Colonic mucosa (tissue), 4 donors: ENCODE measurements around the gene CFAP43. TPM values are rescaled to one million over a fixed set of nuclear protein-coding genes. Genes with fewer than 3 reads are reported as not detected.

Experiments used
- DNase-seq: peaks from one replicate; pipeline ENCODE4 v3.0.0-alpha.2; 2020
- H3K27ac ChIP-seq: fragments of 200-600 bp; one replicate; pipeline ENCODE4 v1.8.0; 2021
- H3K27me3 ChIP-seq: fragments of 200-600 bp; one replicate; pipeline ENCODE4 v1.8.0; 2021
- H3K36me3 ChIP-seq: fragments of 200-600 bp; one replicate; pipeline ENCODE4 v1.8.0; 2021
- H3K4me1 ChIP-seq: fragments of 200-600 bp; one replicate; pipeline ENCODE4 v1.8.0; 2021; ENCODE audit warnings: mild to moderate bottlenecking
- H3K4me3 ChIP-seq: fragments of 200-600 bp; one replicate; pipeline ENCODE4 v1.8.0; 2021
- H3K9ac ChIP-seq, 2 donors: one replicate each; pipeline ENCODE4 v1.7.0; 2013; ENCODE audit warnings: control low read depth in 2 of 2, low read depth in 2 of 2, low read length in 2 of 2
- H3K9me3 ChIP-seq: fragments of 200-600 bp; one replicate; pipeline ENCODE4 v1.8.0; 2021
- intact Hi-C: fragments of 100-400 bp; cut with DNase I; formaldehyde crosslinking; loops from one replicate; pipeline ENCODE4 v1.14.1; 2022
- total RNA-seq, 2 donors: library from RNA; stranded (reverse); fragmentation: NEBNext Ultra II Directional in 1 of 2; extraction: Animal tissue kit (Norgen Biotek cat#: 25700) in 1 of 2; gene quantifications; one replicate each; pipeline ENCODE4 v1.2.1, GENCODE V29; 2021
- TF ChIP-seq, protein P1 (sequence below): fragments of 200-600 bp; IDR thresholded peaks from one replicate; pipeline ENCODE4 v1.8.0; 2022; ENCODE audit warnings: antibody characterized with exemption, mild to moderate bottlenecking
- donor health status: healthy.
- donor health status: DM: no; HTN: no; CAD: no.
- donor health status: DM: no; HTN: no; CAD: no.

CFAP43 gene
- total RNA-seq, 2 donors from 2014 or later: 0.16 to 0.49 TPM

GRCh38 chr10:104170610-104171254 is 61.4 kb downstream of the CFAP43 start:
- Histone ChIP-seq H3K9me3 (no peaks in the 10 kb centered on the region), H3K27me3 (no peaks in the 10 kb centered on the region), H3K36me3 (no peaks in the 10 kb centered on the region), H3K4me1 (no peaks in the 10 kb centered on the region), H3K27ac (no peak overlapping the region), H3K9ac (no peak overlapping the region), H3K4me3 (no peak overlapping the region)
- TF ChIP-seq, protein P1, sequence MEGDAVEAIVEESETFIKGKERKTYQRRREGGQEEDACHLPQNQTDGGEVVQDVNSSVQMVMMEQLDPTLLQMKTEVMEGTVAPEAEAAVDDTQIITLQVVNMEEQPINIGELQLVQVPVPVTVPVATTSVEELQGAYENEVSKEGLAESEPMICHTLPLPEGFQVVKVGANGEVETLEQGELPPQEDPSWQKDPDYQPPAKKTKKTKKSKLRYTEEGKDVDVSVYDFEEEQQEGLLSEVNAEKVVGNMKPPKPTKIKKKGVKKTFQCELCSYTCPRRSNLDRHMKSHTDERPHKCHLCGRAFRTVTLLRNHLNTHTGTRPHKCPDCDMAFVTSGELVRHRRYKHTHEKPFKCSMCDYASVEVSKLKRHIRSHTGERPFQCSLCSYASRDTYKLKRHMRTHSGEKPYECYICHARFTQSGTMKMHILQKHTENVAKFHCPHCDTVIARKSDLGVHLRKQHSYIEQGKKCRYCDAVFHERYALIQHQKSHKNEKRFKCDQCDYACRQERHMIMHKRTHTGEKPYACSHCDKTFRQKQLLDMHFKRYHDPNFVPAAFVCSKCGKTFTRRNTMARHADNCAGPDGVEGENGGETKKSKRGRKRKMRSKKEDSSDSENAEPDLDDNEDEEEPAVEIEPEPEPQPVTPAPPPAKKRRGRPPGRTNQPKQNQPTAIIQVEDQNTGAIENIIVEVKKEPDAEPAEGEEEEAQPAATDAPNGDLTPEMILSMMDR: no peak
- DNase-seq: no peak
- intact Hi-C loops: no loop called here

DNA sequence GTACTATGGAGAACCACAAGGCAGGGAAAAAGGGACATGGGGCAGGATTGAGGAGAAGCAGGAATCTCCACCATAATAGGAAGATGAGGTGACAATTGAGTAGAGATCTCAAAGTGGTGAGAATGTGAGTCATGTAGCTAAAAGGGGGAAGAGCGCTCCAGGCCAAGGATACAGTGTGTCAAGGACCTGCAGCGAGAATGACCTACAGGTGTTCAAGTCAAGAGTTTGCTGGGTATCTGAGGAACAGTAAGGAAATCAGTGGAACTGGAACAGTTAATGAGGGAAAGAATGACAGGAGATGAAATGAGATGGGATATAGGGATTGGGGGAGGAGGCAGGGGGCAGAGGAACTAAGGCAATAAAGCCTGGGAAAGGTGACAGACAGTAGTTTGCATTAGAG is 76.6 kb downstream of the CFAP43 start:
- no peak overlapping the region for H3K27ac ChIP-seq
- H3K36me3 ChIP-seq: no peaks in the 10 kb centered on the region
- no peaks in the 10 kb centered on the region for H3K4me1 ChIP-seq
- H3K27me3 ChIP-seq: no peaks in the 10 kb centered on the region
- H3K4me3 ChIP-seq: no peak overlapping the region
- H3K9me3 ChIP-seq: no peaks in the 10 kb centered on the region
- no peak for DNase-seq
- no peak overlapping the region for H3K9ac ChIP-seq
- intact Hi-C loops: no loop called here
- TF ChIP-seq, protein P1: no peak

GRCh38 chr10:104151737-104152136 is 80.4 kb downstream of the CFAP43 start:
- Histone ChIP-seq H3K27me3 (no peaks in the 10 kb centered on the region), H3K36me3 (no peaks in the 10 kb centered on the region), H3K9ac (no peak overlapping the region), H3K4me1 (no peaks in the 10 kb centered on the region), H3K27ac (no peak overlapping the region), H3K9me3 (no peaks in the 10 kb centered on the region), H3K4me3 (no peak overlapping the region)
- intact Hi-C loops: no loop called here
- TF ChIP-seq, protein P1: no peak
- DNase-seq: no peak

GRCh38 chr10:104150139-104150538 is 82.0 kb downstream of the CFAP43 start:
- Histone ChIP-seq H3K27me3 (no peaks in the 10 kb centered on the region), H3K9ac (no peak overlapping the region), H3K36me3 (no peaks in the 10 kb centered on the region), H3K4me3 (no peak overlapping the region), H3K27ac (no peak overlapping the region), H3K9me3 (no peaks in the 10 kb centered on the region), H3K4me1 (no peaks in the 10 kb centered on the region)
- TF ChIP-seq, protein P1: no peak
- intact Hi-C loops: no loop called here
- no peak for DNase-seq

DNA sequence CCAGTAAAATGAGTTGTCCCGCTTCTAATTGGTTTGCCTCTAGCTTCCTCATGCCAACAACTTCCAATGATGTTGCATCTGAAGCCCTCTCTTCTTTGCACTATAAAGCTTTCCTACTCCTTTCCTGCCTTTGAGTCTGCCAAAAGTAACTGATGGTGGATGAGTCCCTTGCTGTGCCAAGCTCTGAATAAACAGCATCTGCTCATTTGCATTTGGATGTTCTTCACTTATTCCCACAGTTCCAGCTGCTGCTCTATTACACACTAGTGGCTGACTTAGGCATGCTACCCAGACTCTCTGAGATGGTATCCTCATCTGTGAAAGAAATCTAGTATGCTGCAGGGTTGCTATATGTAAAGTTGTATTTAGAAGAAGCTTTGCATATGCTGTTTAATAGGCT is 85.3 kb downstream of the CFAP43 start:
- intact Hi-C loops: no loop called here
- Histone ChIP-seq H3K9me3 (no peaks in the 10 kb centered on the region), H3K9ac (no peak overlapping the region), H3K27me3 (no peaks in the 10 kb centered on the region), H3K36me3 (no peaks in the 10 kb centered on the region), H3K4me1 (no peaks in the 10 kb centered on the region), H3K4me3 (no peak overlapping the region), H3K27ac (no peak overlapping the region)
- DNase-seq: no peak
- TF ChIP-seq, protein P1: no peak
